Erythroblast (primary cell): ENCODE data around the gene LONP2.

ENCODE experiments used
- GATA1 ChIP-seq: IDR thresholded peaks from 2 replicates; pipeline ENCODE4 v1.6.1; 2011; ENCODE audit warnings: low read depth, mild to moderate bottlenecking, control low read depth, low read length, moderate library complexity
- POLR2A ChIP-seq: IDR thresholded peaks from 2 replicates; pipeline ENCODE4 v1.6.1; 2011; ENCODE audit warnings: mild to moderate bottlenecking, low read length

GRCh38 chr16:48210747-48211146 lies 33.4 kb upstream of the LONP2 start:
- TF ChIP-seq GATA1 (no peak), POLR2A (no peak)
